Measurements from ENCODE around the gene PSME3IP1. TPM values are rescaled to one million over a fixed set of nuclear protein-coding genes. Genes with fewer than 3 reads are reported as not detected.
"Not testable (repeated sequence)": the region's sequence is repeated elsewhere in the genome, so short reads cannot be mapped to it uniquely, and the experiment has no call there.

PSME3IP1 gene
- total RNA-seq, 1 donor from 2014 or later: 36.5 TPM

GRCh38 chr16:57115168-57115513 lies 70.7 kb downstream of the PSME3IP1 start:
- no peaks in the 10 kb centered on the region for H3K9me3 ChIP-seq (ENCODE audit: control insufficient read depth in 3 of 3, low read length in 3 of 3)
- H3K4me3 ChIP-seq (ENCODE audit: low read length in 3 of 3): no peak overlapping the region
- H3K36me3 ChIP-seq (ENCODE audit: control insufficient read depth in 3 of 3, insufficient read depth in 3 of 3, low read length in 3 of 3): peaks cover 0 to 15% (median 9%) of the 10 kb centered on the region in 3 donors
- H3K4me1 ChIP-seq (ENCODE audit: control insufficient read depth in 3 of 3, insufficient read depth in 3 of 3, low read length in 3 of 3): peaks cover 2 to 10% (median 7%) of the 10 kb centered on the region in 3 donors
- H3K27me3 ChIP-seq (ENCODE audit: control insufficient read depth in 3 of 3, insufficient read depth in 3 of 3, low read length in 3 of 3): no peaks in the 10 kb centered on the region
- no peak overlapping the region for H3K27ac ChIP-seq (ENCODE audit: low read depth, low read length)
- no peak overlapping the region for H3K9ac ChIP-seq (ENCODE audit: low read depth in 1 of 3, low read length in 3 of 3)

GRCh38 chr16:57113664-57114063 lies 72.2 kb downstream of the PSME3IP1 start:
- peaks cover 0 to 11% (median 9%) of the 10 kb centered on the region in 3 donors for H3K36me3 ChIP-seq (ENCODE audit: control insufficient read depth in 3 of 3, insufficient read depth in 3 of 3, low read length in 3 of 3)
- no peak overlapping the region for H3K9ac ChIP-seq (ENCODE audit: low read depth in 1 of 3, low read length in 3 of 3)
- no peak overlapping the region for H3K4me3 ChIP-seq (ENCODE audit: low read length in 3 of 3)
- H3K4me1 ChIP-seq (ENCODE audit: control insufficient read depth in 3 of 3, insufficient read depth in 3 of 3, low read length in 3 of 3): peaks cover 2 to 10% (median 7%) of the 10 kb centered on the region in 3 donors
- no peaks in the 10 kb centered on the region for H3K27me3 ChIP-seq (ENCODE audit: control insufficient read depth in 3 of 3, insufficient read depth in 3 of 3, low read length in 3 of 3)
- H3K9me3 ChIP-seq (ENCODE audit: control insufficient read depth in 3 of 3, low read length in 3 of 3): no peaks in the 10 kb centered on the region
- no peak overlapping the region for H3K27ac ChIP-seq (ENCODE audit: low read depth, low read length)

GRCh38 chr16:57113042-57113453 lies 72.8 kb downstream of the PSME3IP1 start:
- Histone ChIP-seq H3K9ac (ENCODE audit: low read depth in 1 of 3, low read length in 3 of 3) (no peak overlapping the region), H3K27ac (ENCODE audit: low read depth, low read length) (no peak overlapping the region), H3K9me3 (ENCODE audit: control insufficient read depth in 3 of 3, low read length in 3 of 3) (no peaks in the 10 kb centered on the region), H3K27me3 (ENCODE audit: control insufficient read depth in 3 of 3, insufficient read depth in 3 of 3, low read length in 3 of 3) (no peaks in the 10 kb centered on the region), H3K4me3 (ENCODE audit: low read length in 3 of 3) (no peak overlapping the region), H3K36me3 (ENCODE audit: control insufficient read depth in 3 of 3, insufficient read depth in 3 of 3, low read length in 3 of 3) (peaks cover 0 to 11% (median 9%) of the 10 kb centered on the region in 3 donors), H3K4me1 (ENCODE audit: control insufficient read depth in 3 of 3, insufficient read depth in 3 of 3, low read length in 3 of 3) (peaks cover 2 to 10% (median 7%) of the 10 kb centered on the region in 3 donors)

GRCh38 chr16:57112403-57113041 lies 73.3 kb downstream of the PSME3IP1 start:
- Histone ChIP-seq H3K4me1 (ENCODE audit: control insufficient read depth in 3 of 3, insufficient read depth in 3 of 3, low read length in 3 of 3) (peaks cover 2 to 10% (median 7%) of the 10 kb centered on the region in 3 donors), H3K9me3 (ENCODE audit: control insufficient read depth in 3 of 3, low read length in 3 of 3) (no peaks in the 10 kb centered on the region), H3K27me3 (ENCODE audit: control insufficient read depth in 3 of 3, insufficient read depth in 3 of 3, low read length in 3 of 3) (no peaks in the 10 kb centered on the region), H3K36me3 (ENCODE audit: control insufficient read depth in 3 of 3, insufficient read depth in 3 of 3, low read length in 3 of 3) (peaks cover 0 to 11% (median 9%) of the 10 kb centered on the region in 3 donors), H3K27ac (ENCODE audit: low read depth, low read length) (no peak overlapping the region), H3K9ac (ENCODE audit: low read depth in 1 of 3, low read length in 3 of 3) (no peak overlapping the region), H3K4me3 (ENCODE audit: low read length in 3 of 3) (no peak overlapping the region)

GRCh38 chr16:57111420-57111819 lies 74.4 kb downstream of the PSME3IP1 start:
- H3K9me3 ChIP-seq (ENCODE audit: control insufficient read depth in 3 of 3, low read length in 3 of 3): no peaks in the 10 kb centered on the region
- no peak overlapping the region for H3K9ac ChIP-seq (ENCODE audit: low read depth in 1 of 3, low read length in 3 of 3)
- peaks cover 7 to 14% (median 8%) of the 10 kb centered on the region in 3 donors for H3K4me1 ChIP-seq (ENCODE audit: control insufficient read depth in 3 of 3, insufficient read depth in 3 of 3, low read length in 3 of 3)
- H3K27ac ChIP-seq (ENCODE audit: low read depth, low read length): no peak overlapping the region
- no peaks in the 10 kb centered on the region for H3K27me3 ChIP-seq (ENCODE audit: control insufficient read depth in 3 of 3, insufficient read depth in 3 of 3, low read length in 3 of 3)
- no peak overlapping the region for H3K4me3 ChIP-seq (ENCODE audit: low read length in 3 of 3)
- H3K36me3 ChIP-seq (ENCODE audit: control insufficient read depth in 3 of 3, insufficient read depth in 3 of 3, low read length in 3 of 3): peaks cover 0 to 9% (median 9%) of the 10 kb centered on the region in 3 donors

- Histone ChIP-seq H3K27ac (ENCODE audit: low read depth, low read length) (no peak overlapping the region), H3K4me1 (ENCODE audit: control insufficient read depth in 3 of 3, insufficient read depth in 3 of 3, low read length in 3 of 3) (peaks cover 4 to 14% (median 9%) of the 10 kb centered on the region in 3 donors), H3K36me3 (ENCODE audit: control insufficient read depth in 3 of 3, insufficient read depth in 3 of 3, low read length in 3 of 3) (peaks cover 0 to 9% (median 5%) of the 10 kb centered on the region in 3 donors), H3K9ac (ENCODE audit: low read depth in 1 of 3, low read length in 3 of 3) (no peak overlapping the region), H3K4me3 (ENCODE audit: low read length in 3 of 3) (no peak overlapping the region), H3K27me3 (ENCODE audit: control insufficient read depth in 3 of 3, insufficient read depth in 3 of 3, low read length in 3 of 3) (no peaks in the 10 kb centered on the region), H3K9me3 (ENCODE audit: control insufficient read depth in 3 of 3, low read length in 3 of 3) (no peaks in the 10 kb centered on the region)
Measured at GRCh38 chr16:57110937-57111336, 74.9 kb downstream of the PSME3IP1 start.

- not testable (repeated sequence) for H3K4me3 ChIP-seq (ENCODE audit: low read length in 3 of 3); H3K27ac ChIP-seq (ENCODE audit: low read depth, low read length); H3K9me3 ChIP-seq (ENCODE audit: control insufficient read depth in 3 of 3, low read length in 3 of 3); H3K9ac ChIP-seq (ENCODE audit: low read depth in 1 of 3, low read length in 3 of 3); H3K36me3 ChIP-seq (ENCODE audit: control insufficient read depth in 3 of 3, insufficient read depth in 3 of 3, low read length in 3 of 3); H3K27me3 ChIP-seq (ENCODE audit: control insufficient read depth in 3 of 3, insufficient read depth in 3 of 3, low read length in 3 of 3)
- H3K4me1 ChIP-seq (ENCODE audit: control insufficient read depth in 3 of 3, insufficient read depth in 3 of 3, low read length in 3 of 3): peaks cover under 1 to 11% (median 9%) of the 10 kb centered on the region in 3 donors
Measured at GRCh38 chr16:57109259-57110105, 76.4 kb downstream of the PSME3IP1 start.

GRCh38 chr16:57108432-57108831 lies 77.4 kb downstream of the PSME3IP1 start:
- no peak overlapping the region for H3K27ac ChIP-seq (ENCODE audit: low read depth, low read length)
- H3K9ac ChIP-seq (ENCODE audit: low read depth in 1 of 3, low read length in 3 of 3): no peak overlapping the region
- H3K27me3 ChIP-seq (ENCODE audit: control insufficient read depth in 3 of 3, insufficient read depth in 3 of 3, low read length in 3 of 3): no peaks in the 10 kb centered on the region
- no peaks in the 10 kb centered on the region for H3K9me3 ChIP-seq (ENCODE audit: control insufficient read depth in 3 of 3, low read length in 3 of 3)
- no peak overlapping the region for H3K4me3 ChIP-seq (ENCODE audit: low read length in 3 of 3)
- peaks cover 2 to 12% (median 9%) of the 10 kb centered on the region in 3 donors for H3K4me1 ChIP-seq (ENCODE audit: control insufficient read depth in 3 of 3, insufficient read depth in 3 of 3, low read length in 3 of 3)
- H3K36me3 ChIP-seq (ENCODE audit: control insufficient read depth in 3 of 3, insufficient read depth in 3 of 3, low read length in 3 of 3): peaks cover 0 to 4% (median 0%) of the 10 kb centered on the region in 3 donors

GRCh38 chr16:57107321-57107922 lies 78.4 kb downstream of the PSME3IP1 start:
- Histone ChIP-seq H3K9me3 (ENCODE audit: control insufficient read depth in 3 of 3, low read length in 3 of 3) (no peaks in the 10 kb centered on the region), H3K27ac (ENCODE audit: low read depth, low read length) (no peak overlapping the region), H3K36me3 (ENCODE audit: control insufficient read depth in 3 of 3, insufficient read depth in 3 of 3, low read length in 3 of 3) (no peaks in the 10 kb centered on the region), H3K4me1 (ENCODE audit: control insufficient read depth in 3 of 3, insufficient read depth in 3 of 3, low read length in 3 of 3) (peaks cover 2 to 11% (median 5%) of the 10 kb centered on the region in 3 donors), H3K9ac (ENCODE audit: low read depth in 1 of 3, low read length in 3 of 3) (no peak overlapping the region), H3K27me3 (ENCODE audit: control insufficient read depth in 3 of 3, insufficient read depth in 3 of 3, low read length in 3 of 3) (no peaks in the 10 kb centered on the region), H3K4me3 (ENCODE audit: low read length in 3 of 3) (no peak overlapping the region)

GRCh38 chr16:57106767-57107166 lies 79.1 kb downstream of the PSME3IP1 start:
- Histone ChIP-seq H3K27me3 (ENCODE audit: control insufficient read depth in 3 of 3, insufficient read depth in 3 of 3, low read length in 3 of 3) (no peaks in the 10 kb centered on the region), H3K9ac (ENCODE audit: low read depth in 1 of 3, low read length in 3 of 3) (no peak overlapping the region), H3K36me3 (ENCODE audit: control insufficient read depth in 3 of 3, insufficient read depth in 3 of 3, low read length in 3 of 3) (no peaks in the 10 kb centered on the region), H3K4me1 (ENCODE audit: control insufficient read depth in 3 of 3, insufficient read depth in 3 of 3, low read length in 3 of 3) (peaks cover 2 to 10% (median 5%) of the 10 kb centered on the region in 3 donors), H3K9me3 (ENCODE audit: control insufficient read depth in 3 of 3, low read length in 3 of 3) (no peaks in the 10 kb centered on the region), H3K4me3 (ENCODE audit: low read length in 3 of 3) (no peak overlapping the region), H3K27ac (ENCODE audit: low read depth, low read length) (no peak overlapping the region)
